LNCAP (cell line): Measurements from ENCODE around the gene PANX3.

Experiments used
- TF ChIP-seq, protein P1 (sequence below): fragments of 450-650 bp; IDR thresholded peaks from 2 replicates; pipeline ENCODE4 v1.5.1; 2017; ENCODE audit warnings: mild to moderate bottlenecking

The PANX3 gene, protein sequence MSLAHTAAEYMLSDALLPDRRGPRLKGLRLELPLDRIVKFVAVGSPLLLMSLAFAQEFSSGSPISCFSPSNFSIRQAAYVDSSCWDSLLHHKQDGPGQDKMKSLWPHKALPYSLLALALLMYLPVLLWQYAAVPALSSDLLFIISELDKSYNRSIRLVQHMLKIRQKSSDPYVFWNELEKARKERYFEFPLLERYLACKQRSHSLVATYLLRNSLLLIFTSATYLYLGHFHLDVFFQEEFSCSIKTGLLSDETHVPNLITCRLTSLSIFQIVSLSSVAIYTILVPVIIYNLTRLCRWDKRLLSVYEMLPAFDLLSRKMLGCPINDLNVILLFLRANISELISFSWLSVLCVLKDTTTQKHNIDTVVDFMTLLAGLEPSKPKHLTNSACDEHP

DNA sequence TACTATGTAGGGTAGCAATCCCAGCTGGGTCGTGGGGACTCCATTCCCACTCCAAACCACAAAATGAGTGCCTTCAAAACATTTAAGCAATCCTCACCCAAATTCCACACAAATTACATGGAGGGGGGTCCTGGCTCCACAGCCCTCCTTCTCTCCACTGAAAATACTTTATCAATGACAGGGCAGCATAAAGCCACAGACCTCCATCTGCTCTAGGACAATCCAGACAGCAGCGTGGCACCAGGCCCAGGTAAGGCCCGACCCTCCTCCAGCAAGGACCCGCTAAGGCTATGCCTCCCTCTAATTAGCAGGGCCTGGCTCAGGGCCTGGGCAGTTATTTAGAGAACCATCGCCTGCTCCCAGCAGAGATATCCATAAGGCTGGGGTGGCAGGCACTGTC, at the start of gene PANX3:
Gene PANX3 (plus strand): TSS at position 365 of the 400 bp plus-strand sequence. CDS start 129 bp downstream, outside the sequence.
- TF ChIP-seq, protein P1, sequence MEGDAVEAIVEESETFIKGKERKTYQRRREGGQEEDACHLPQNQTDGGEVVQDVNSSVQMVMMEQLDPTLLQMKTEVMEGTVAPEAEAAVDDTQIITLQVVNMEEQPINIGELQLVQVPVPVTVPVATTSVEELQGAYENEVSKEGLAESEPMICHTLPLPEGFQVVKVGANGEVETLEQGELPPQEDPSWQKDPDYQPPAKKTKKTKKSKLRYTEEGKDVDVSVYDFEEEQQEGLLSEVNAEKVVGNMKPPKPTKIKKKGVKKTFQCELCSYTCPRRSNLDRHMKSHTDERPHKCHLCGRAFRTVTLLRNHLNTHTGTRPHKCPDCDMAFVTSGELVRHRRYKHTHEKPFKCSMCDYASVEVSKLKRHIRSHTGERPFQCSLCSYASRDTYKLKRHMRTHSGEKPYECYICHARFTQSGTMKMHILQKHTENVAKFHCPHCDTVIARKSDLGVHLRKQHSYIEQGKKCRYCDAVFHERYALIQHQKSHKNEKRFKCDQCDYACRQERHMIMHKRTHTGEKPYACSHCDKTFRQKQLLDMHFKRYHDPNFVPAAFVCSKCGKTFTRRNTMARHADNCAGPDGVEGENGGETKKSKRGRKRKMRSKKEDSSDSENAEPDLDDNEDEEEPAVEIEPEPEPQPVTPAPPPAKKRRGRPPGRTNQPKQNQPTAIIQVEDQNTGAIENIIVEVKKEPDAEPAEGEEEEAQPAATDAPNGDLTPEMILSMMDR = no peak

DNA sequence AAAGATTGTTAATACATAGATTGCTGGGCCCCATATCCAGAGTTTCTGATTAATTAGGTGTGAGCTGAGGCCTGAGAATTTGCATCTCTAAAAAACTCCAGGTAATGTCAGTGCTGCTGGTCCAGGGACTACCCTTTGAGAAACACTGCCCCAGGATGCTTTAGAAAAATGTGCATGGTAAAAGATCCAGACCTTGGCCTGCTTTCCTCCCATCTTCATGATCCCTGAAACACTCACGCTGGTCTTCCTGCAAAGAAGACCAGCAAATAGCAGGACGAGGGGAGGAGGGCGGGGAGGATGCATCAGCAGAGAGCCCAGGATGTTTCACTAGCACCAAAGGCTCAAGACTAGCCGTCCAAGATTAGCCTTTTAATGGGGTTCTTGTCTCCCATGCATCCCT, 41.5 kb upstream of the PANX3 start, which contains the start of gene OR8A1:
Gene OR8A1 (plus strand): TSS at position 301 of the 400 bp plus-strand sequence. CDS start 123 bp downstream, outside the sequence.
- TF ChIP-seq, protein P1 = no peak

DNA sequence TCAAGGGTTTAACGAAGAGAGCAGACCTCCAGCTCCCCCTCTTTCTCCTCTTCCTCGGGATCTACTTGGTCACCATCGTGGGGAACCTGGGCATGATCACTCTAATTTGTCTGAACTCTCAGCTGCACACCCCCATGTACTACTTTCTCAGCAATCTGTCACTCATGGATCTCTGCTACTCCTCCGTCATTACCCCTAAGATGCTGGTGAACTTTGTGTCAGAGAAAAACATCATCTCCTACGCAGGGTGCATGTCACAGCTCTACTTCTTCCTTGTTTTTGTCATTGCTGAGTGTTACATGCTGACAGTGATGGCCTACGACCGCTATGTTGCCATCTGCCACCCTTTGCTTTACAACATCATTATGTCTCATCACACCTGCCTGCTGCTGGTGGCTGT, 41.1 kb upstream of the PANX3 start:
- TF ChIP-seq, protein P1 = no peak

DNA sequence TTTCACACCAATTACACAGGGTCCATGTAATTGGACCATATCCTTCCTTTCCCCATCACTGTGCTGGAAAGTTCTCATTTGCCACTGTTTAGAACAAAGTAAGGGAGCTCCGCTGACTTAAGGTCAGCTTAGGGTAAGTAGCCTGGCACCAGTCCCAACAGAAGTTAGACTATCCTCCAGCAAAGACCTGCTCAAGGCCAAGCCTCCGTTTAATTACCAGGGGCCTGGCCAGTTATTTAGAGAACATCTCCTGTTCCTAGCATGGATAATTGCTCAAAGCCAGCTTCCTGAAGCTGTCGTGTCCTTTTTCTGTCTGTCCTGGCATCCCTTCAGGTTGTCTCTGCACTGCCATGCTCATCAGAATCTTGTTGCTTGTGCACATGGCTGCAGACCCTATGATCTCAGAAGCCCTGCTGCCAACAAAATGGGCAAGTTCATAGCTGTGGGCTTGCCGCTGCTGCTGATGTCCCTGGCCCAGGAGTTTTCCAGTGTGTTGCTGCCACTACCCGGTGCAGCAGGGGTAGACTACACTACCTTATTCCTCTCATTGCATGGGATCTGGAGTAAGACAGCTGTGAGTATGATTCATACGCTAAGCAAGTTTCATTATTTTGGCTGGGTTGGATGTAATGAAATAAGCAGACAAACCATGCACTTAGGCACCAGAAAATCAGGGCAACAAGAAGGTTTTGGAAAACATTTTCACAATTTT, 33.4 kb upstream of the PANX3 start:
- TF ChIP-seq, protein P1 = no peak

DNA sequence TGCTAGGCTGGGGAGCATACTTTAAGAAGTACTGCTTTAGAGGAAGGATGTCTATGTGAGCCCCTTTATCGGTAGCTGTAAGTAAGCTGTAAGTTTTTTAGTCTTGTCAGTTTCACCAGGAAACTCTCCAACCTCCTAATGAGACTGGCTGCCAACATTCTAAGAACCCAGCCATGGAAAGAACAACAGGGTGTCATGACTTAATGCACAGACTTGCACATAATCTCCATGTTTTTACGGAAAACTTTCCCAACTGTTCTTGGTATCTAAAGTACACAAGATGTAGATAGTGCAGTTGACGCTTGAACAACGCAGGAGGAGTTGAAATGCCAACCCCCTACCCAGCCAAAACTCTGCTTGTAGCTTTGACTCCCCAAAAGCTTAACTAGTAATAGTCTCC, 32.5 kb upstream of the PANX3 start:
- TF ChIP-seq, protein P1 = no peak

DNA sequence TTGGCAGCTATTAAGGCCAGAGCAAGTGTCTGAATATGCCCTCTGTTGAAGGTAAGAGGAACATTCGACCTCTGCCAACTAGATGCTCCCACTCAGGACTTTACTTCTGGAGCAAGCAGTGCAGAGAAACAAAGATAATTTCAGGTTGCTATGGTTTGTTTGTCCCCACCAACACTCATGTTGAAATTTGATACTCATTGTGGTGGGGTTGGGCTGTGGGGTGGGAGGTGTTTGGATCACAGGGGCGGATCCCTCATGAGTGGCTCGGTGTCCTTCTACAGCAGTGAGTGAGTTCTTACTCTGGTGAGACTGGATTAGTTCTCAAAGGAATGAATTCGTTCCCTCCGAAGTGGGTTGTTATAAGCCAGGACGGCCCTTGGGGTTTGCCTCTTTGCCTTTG, 29.4 kb upstream of the PANX3 start:
- TF ChIP-seq, protein P1 = no peak

DNA sequence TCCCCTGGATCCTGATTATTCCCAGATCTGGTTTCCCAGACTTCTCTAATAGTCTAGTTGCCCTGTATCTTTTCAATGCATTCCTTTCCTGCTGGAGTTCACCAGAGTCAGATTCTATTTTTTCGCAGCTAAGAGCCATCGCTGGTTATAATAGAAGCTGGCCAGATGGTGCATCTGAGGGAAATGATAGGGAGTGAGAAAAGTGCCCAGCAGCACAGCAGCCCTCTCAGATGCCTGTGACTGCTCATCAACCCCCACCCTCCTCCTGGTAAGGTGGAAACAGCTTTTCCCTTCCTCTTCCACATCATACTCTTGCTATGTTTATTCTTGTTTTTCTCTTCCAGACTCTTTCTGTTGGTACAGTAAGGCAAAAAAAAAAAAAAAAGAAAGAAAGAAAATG, 28.7 kb upstream of the PANX3 start:
- TF ChIP-seq, protein P1 = no peak
